Esophagus squamous epithelium (tissue), 5 donors: ENCODE data around the gene PALM3. TPM values are rescaled to one million over a fixed set of nuclear protein-coding genes. Genes with fewer than 3 reads are reported as not detected.

Experiments used
- DNase-seq: peaks from one replicate; lab custom pipeline; 2025; lab: John Stamatoyannopoulos, UW
- H3K27ac ChIP-seq, 4 donors: fragments of 200-600 bp; sonication (generic); one replicate each; pipeline ENCODE4 v1.5.1; 2016 to 2019; ENCODE audit warnings: mild to moderate bottlenecking in 1 of 4
- H3K27me3 ChIP-seq, 4 donors: fragments of 200-600 bp; sonication (generic); 1 replicate in 3 of 4; 2 replicates in 1 of 4; pipeline versions ENCODE4 v1.5.1 to v1.6.0; 2017 to 2021; ENCODE audit warnings: antibody characterized with exemption in 1 of 4
- H3K36me3 ChIP-seq, 3 donors: fragments of 200-600 bp; sonication (generic); one replicate each; pipeline ENCODE4 v1.5.1; 2016 to 2019
- H3K4me1 ChIP-seq, 3 donors: fragments of 200-600 bp; sonication (generic); one replicate each; pipeline ENCODE4 v1.5.1; 2017 to 2019
- H3K4me3 ChIP-seq, 4 donors: fragments of 200-600 bp; sonication (generic); 1 replicate in 3 of 4; 2 replicates in 1 of 4; pipeline ENCODE4 v1.5.1; 2016 to 2019; ENCODE audit warnings: mild to moderate bottlenecking in 2 of 4, moderate library complexity in 1 of 4
- H3K9me3 ChIP-seq, 3 donors: fragments of 200-600 bp; sonication (generic); one replicate each; pipeline ENCODE4 v1.5.1; 2016 to 2019
- POLR2A ChIP-seq, 4 donors: fragments of 450-650 bp; IDR thresholded peaks; one replicate each; pipeline ENCODE4 v1.6.1; 2017; ENCODE audit warnings: antibody characterized with exemption in 4 of 4, mild to moderate bottlenecking in 4 of 4, moderate library complexity in 3 of 4
- WGBS, 2 donors: methylation state at CpG; one replicate each; pipeline ENCODE4 v1.1.5; 2018; 5-methylcytosine and 5-hydroxymethylcytosine counted together
- intact Hi-C: fragments of 100-400 bp; cut with DNase I; formaldehyde crosslinking; loops from one replicate; pipeline ENCODE4 v1.15.0; 2022
- total RNA-seq, 4 donors: library from RNA; depleted of rRNA; stranded (reverse); fragments of >200 nt; gene quantifications; one replicate each; pipeline ENCODE4 v1.1.0, GENCODE V29; 2016
- TF ChIP-seq, protein P1 (sequence below), 6 experiments: fragments of 450-650 bp in 4 of 6; fragments of 200-600 bp in 2 of 6; sonication (generic) in 2 of 6; IDR thresholded peaks; one replicate each; pipeline ENCODE4 v1.5.1; 2016 to 2019; ENCODE audit warnings: antibody characterized with exemption in 6 of 6, mild to moderate bottlenecking in 4 of 6, moderate library complexity in 4 of 6
- donor health status: DM: yes; HTN: yes; CAD: no.

Gene PALM3
- total RNA-seq, 4 donors from 2014 or later = not detected

DNA sequence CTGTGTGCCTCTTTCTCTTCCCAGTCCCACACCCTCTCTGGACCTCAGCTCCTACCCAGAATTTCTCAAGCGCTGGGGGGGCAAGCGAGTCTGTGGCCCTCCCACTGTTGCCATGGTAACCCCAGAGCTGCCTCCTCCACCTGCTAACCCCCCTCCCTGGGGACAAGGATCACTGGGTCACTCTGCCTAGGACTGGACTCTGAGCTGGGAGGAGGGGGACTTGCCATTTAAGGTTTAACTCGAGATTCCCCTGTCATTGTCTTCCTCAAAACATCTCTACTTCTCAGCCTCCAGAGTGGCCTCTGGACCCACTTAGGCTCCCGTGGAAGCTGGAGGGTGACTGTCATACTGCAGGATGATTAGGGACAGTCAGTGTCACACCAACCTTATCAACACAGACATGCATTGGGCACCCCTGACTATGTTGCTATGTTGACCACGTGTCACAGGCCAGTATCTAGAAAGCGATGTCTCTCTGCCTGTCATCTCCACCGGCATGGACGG lies 2.2 kb downstream of the PALM3 start:
- no peak overlapping the region for H3K4me3 ChIP-seq
- no peak for DNase-seq

DNA sequence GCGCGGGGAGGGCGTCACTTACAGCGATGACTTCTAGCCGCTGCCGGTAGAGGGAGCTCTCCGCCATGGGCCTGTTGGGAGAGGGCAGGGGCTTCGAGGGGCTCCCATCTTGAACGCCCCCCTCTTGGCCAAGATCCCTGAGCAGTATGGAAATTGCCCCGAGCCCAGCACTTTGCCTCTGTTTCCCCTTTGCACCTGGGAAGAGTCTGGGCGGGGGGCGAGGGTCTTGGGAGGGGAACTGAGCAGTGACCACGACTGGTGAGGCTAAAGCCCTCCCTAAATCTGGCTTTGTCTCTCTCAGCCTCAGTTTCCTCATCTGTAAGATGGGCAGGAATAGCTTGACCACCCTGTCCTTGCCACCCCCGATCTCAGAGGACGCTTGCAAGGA lies 2.8 kb downstream of the PALM3 start:
- no peak overlapping the region for H3K27ac ChIP-seq
- H3K27me3 ChIP-seq = peaks cover 0 to 74% (median 6%) of the 10 kb centered on the region in 4 donors
- H3K36me3 ChIP-seq = no peaks in the 10 kb centered on the region
- DNase-seq = no peak
- H3K9me3 ChIP-seq = no peaks in the 10 kb centered on the region
- intact Hi-C loops = no loop called here
- H3K4me1 ChIP-seq = peaks cover 8 to 32% (median 12%) of the 10 kb centered on the region in 3 donors
- 21 to 80% methylated on average over 2 to 12 of the region's 15 CpGs for WGBS, 2 donors
- no peak for TF ChIP-seq POLR2A (IDR thresholded peaks at IDR 0.05)
- TF ChIP-seq, protein P1, sequence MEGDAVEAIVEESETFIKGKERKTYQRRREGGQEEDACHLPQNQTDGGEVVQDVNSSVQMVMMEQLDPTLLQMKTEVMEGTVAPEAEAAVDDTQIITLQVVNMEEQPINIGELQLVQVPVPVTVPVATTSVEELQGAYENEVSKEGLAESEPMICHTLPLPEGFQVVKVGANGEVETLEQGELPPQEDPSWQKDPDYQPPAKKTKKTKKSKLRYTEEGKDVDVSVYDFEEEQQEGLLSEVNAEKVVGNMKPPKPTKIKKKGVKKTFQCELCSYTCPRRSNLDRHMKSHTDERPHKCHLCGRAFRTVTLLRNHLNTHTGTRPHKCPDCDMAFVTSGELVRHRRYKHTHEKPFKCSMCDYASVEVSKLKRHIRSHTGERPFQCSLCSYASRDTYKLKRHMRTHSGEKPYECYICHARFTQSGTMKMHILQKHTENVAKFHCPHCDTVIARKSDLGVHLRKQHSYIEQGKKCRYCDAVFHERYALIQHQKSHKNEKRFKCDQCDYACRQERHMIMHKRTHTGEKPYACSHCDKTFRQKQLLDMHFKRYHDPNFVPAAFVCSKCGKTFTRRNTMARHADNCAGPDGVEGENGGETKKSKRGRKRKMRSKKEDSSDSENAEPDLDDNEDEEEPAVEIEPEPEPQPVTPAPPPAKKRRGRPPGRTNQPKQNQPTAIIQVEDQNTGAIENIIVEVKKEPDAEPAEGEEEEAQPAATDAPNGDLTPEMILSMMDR (IDR thresholded peaks at IDR 0.05) = peak in 5 of 6 experiments; percentile 14 to 55 (median 42)
- H3K4me3 ChIP-seq = no peak overlapping the region

More for the DNA sequence above, 2.2 kb downstream of the PALM3 start:
- no peaks in the 10 kb centered on the region for H3K9me3 ChIP-seq
- intact Hi-C loops = no loop called here
- H3K36me3 ChIP-seq = no peaks in the 10 kb centered on the region
- H3K27ac ChIP-seq = no peak overlapping the region
- TF ChIP-seq, protein P1 (IDR thresholded peaks at IDR 0.05) = no peak
- TF ChIP-seq POLR2A (IDR thresholded peaks at IDR 0.05) = no peak
- WGBS, 2 donors = 52 to 54% methylated on average over 6 to 8 of the region's 8 CpGs
- peaks cover 0 to 74% (median 6%) of the 10 kb centered on the region in 4 donors for H3K27me3 ChIP-seq
- H3K4me1 ChIP-seq = peaks cover 8 to 32% (median 12%) of the 10 kb centered on the region in 3 donors

DNA sequence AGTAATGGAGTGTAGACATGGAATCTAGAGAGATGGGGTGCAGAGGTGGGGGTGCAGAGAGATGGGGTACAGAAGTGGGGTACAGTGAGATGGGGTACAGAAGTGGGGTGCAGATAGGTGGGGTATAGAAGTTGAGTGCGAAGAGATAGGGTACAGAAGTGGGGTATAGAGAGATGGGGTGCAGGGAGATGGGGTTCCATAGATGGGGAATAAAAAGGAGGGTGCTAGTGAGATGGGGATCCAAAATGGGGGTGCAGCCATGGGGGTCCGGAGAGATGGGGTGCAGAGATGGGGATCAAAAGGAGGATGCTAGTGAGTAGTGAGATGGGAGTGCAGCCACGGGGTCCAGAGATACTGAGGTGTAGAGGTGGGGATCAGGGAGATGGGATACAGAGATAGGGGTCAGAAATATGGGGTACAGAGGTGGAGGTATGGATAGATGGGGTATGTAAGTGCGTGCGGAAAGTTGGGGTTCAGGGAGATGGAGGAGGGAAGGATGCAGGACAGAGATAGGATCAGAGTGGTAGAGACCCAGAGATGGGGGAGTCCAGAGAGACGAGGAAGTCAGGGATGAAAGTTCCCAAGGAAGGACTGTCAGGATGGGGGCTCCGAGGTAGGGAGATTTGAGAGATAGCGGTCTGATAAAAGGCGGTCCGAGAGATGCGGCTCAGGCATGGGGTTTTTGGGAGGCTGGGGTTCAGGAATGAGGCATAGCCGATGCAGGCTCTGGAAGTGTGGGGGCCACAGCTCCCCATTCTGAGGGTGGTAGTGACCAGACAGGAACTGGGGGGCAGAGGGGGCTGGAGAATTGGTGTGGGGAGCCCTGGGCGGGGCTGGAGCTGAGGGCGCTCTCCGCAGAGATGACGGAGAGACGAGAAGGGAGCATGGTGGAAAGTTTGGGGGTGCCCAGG lies 3.4 kb downstream of the PALM3 start:
- H3K27me3 ChIP-seq = peaks cover 0 to 70% (median 6%) of the 10 kb centered on the region in 4 donors
- H3K4me1 ChIP-seq = peaks cover 8 to 32% (median 12%) of the 10 kb centered on the region in 3 donors
- intact Hi-C loops = no loop called here
- H3K9me3 ChIP-seq = no peaks in the 10 kb centered on the region
- H3K36me3 ChIP-seq = no peaks in the 10 kb centered on the region
- TF ChIP-seq, protein P1 (IDR thresholded peaks at IDR 0.05) = no peak
- TF ChIP-seq POLR2A (IDR thresholded peaks at IDR 0.05) = no peak
- H3K27ac ChIP-seq = no peak overlapping the region
- peak overlapping the region in 1 of 4 donors; percentile 64 for H3K4me3 ChIP-seq
- DNase-seq = no peak
- WGBS, 2 donors = 25% methylated on average over 17 of the region's 17 CpGs

DNA sequence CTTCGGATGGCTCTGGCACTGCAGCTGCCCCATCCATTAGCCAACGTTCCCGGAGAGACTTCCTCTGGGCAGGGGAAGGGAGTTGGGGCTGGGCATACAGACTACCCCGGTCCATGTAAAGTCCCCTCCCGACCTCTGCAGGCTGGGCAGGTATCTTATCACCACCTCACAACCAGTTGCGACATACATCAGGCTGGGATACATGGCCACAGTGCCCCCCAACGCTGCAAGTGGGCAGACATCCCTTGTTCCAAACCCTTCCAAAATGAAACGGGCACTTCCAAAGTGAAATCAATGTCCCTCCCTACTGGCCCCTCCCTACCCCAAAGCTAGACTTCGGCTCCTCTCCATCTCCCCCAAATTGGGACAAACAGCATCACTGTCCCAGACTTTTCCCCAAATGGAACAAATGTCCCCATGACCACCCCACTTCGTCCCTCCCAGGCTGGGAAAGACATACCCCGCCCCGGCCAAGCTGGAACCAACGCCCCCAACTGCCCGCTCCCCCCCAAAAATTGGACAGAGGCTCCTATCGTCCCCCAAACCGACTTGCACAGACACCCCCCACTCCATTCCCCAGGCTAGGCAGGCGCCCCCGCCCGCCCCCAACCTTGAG lies 5.0 kb downstream of the PALM3 start:
- Histone ChIP-seq H3K4me3 (peak overlapping the region in 3 of 4 donors; percentile 25 to 64 (median 42)), H3K4me1 (peaks cover 8 to 27% (median 9%) of the 10 kb centered on the region in 3 donors), H3K27ac (peak overlapping the region in 1 of 4 donors; percentile 25), H3K27me3 (peaks cover 0 to 56% (median 6%) of the 10 kb centered on the region in 4 donors), H3K9me3 (no peaks in the 10 kb centered on the region), H3K36me3 (peaks cover 0 to 7% (median 0%) of the 10 kb centered on the region in 3 donors)
- DNase-seq = no peak
- 17 to 45% methylated on average over 7 to 9 of the region's 19 CpGs for WGBS, 2 donors
- TF ChIP-seq POLR2A (IDR thresholded peaks at IDR 0.05) = no peak
- TF ChIP-seq, protein P1 (IDR thresholded peaks at IDR 0.05) = no peak
- intact Hi-C loops = no loop called here
